ENCODE results near the gene BCAT1.

GRCh38 chr12:24881724-24882371 is 67.1 kb downstream of the BCAT1 start:
- TF ChIP-seq CTCF (conservative IDR thresholded peaks at IDR 0.05) (no peak), ZFX (IDR thresholded peaks at IDR 0.05) (no peak)
